Activated CD4-positive, alpha-beta T cell treated with anti-CD3 and anti-CD28 coated beads, Interleukin-2, amount 50 U/mL, for 1 hour (primary cell): Measurements from ENCODE around the gene COL8A2.

Experiments used
- DNase-seq: peaks from one replicate; pipeline ENCODE4 v3.0.0-alpha.2; 2020

The COL8A2 gene

DNA sequence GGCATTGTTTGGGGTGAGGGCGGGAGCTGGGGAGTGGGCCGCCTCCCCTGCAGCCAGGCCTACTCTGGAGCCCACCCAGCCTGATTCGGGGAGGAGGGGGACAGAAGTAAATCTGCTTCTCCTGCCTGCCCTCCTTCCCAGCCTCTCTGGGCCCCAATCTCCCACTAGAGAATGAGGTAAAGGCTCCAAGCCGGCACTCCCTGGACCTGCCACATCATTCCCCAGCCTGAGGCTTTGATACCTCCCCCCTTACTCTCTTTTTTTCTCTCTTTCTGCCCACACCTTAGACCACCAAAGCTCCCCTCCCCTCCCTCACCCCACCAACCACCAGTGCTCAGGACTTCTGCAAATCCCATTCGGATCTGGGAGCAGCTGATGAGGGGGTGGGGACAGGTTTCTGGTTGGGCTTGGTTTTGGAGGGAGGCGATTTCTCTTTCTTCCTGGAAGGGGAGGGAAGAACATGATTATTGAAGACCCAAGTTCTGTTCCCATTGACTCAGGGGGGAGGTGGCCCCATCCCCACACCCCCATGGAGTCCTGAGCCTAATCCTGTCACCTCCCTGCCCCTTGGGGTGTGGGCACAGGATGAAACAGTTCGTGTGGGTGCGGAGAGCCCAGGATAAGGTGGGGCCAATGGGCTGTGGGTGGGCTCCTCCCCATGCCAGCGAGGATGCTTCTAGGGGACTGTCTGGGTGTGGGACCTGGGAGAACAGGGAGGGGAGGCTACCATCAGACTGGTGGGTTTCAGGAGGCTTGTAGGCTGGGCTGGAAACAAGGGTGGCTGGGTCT, 32.3 kb upstream of the COL8A2 start:
- no peak for DNase-seq

DNA sequence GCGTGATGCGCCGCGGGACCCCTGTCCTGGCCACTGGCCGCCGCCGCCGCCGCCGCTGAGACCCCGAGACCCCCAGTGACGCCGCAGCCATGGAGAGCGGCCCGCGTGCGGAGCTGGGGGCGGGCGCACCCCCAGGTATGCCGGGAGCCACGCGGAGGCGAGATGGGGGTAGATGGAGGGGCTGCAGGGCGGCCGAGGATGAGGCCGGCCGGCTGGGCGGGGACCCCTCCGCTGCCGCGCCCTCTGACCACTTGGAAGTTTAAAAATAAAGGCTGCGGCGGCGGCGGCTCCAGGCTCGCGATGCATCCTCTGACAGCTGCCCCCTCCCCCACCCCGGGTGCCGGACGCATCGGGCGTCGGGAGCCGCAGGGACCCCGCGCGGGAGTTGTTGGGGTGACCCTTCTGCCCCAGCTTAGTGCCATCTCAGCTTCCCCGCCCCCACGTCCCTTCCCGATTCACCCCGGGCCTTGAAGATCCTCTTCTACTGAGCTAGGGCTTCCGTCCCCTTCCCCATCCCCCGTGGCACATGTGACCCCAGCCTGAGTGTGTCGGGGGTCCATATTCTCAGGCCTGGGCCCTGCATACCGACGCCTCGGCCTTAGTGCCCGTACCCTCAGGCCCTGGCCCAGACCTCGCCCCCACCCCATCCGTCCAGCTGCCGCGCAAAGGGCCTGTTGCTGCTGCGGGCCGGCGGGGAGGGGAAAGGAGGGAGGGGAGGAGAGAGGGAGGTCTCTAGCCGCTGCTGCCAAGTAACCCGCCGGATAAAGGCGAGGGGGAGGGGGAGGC, 31.5 kb upstream of the COL8A2 start:
- DNase-seq: peak; percentile 53

DNA sequence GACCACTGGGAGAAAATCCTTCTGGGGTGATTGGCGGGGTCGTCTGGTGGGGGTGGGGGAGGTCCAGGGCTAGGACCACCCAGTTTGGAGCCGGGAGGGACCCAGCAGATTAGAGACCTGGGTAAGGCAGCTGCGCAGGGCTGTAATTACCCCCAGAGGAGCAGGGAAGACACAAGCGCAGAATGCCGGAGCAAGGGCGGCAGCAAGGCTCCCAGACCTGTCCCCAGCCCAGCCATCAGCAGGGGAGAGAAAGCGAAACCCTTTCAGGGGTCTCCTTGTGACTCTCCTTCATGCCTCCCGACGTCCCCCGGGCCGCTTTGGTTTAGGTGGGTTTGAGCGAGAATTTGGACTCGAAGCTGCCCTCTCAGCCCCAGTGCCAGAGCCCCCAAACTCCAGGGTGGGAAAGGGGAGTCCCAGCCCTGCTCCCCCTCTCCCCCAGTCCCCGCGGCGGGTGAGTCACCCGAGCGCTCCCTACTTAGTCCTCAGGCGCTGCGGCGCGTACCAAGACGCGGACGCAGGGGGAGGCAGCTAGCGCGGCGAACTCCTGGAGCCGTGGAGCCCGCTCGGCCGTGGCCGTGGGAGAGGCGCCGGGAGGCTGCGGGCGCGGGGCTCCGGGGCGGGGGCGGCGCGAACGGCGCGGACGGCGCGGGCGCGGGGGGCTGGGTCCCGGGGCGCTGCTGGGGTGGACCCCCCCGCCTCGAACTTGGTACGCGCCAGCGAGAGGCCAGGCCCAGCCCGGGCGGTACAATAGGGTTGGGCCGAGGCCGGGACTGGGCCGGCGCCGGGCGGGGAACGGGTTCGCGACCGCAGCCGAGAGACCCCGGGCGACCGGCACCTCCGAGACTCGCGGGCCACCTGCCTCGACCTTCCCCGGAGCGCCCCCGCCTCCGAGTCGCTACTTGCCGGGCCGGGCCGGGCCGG, 30.6 kb upstream of the COL8A2 start, which contains the start of gene MAP7D1:
Gene MAP7D1, plus strand, starts transcription at position 753 of the 921 bp plus-strand sequence. CDS start 258 bp downstream, outside the sequence.
- peak; percentile 84 for DNase-seq

DNA sequence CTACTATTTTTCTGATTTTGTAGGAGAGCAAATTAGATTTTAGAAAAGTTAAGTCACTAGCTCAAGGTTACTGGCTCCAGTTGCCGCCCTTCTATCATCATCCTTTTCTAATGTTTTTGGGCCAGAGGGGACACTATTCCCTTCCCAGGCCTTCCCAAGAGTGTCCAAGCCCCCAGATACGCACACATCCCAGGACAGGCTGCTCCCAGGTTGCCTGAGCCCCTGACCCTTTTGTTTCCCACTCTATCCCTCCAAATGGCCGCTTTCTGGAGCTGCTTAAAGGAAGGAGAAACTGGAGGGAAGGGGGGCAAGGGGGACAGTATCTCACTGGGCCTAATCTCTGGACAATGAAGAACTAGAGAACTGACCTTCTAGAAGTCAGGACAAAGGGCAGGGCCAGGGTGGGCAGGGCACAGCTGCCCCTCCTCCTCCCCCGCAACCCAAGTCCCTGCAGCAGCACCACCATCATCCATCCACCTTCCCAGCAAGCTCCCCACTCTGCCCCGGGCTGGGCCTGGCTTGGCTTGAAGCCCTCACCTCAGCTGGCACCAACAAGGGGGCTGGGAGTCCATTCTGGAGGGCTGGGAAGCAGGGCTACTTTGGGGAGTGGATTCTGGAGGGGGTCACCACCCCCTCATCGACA, 29.9 kb upstream of the COL8A2 start:
- DNase-seq: no peak

DNA sequence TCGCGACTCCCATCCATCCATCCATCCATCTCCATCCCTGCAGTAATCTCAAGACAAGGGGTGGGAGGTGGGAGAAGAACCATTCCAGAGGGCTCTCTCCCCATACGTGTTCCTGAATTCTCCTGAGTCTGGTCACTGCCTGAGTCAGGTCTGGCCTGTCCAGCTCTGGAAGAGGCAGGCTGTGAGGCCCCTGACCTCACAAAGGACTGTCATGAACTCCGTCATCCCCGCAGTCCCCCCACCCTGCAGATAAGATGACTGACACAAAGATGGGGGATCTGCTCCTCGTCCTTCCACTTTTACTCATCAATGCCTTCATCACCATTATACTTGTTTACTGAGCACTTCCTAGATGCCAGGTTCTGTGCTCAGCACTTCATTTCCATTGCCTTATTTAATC, 29.3 kb upstream of the COL8A2 start:
- DNase-seq: no peak

DNA sequence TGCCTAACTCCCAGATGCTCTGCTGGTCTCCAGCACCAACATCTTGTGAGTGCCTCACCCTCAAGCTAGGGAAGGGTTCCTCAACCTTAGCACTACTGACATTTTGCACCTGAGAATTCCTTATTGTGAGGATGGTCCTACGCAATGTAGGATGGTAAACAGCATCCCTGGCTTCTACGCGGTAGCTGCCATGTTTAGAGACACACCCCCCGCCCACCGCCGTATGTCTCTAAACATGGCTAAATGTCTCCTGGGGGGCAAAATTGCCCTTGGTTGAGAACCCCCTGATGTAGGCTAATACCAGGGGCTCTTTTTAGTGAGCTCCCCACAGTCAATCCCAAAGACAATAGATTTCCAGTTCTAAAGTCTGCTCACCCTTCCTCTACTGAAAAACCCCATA, 28.5 kb upstream of the COL8A2 start:
- no peak for DNase-seq

DNA sequence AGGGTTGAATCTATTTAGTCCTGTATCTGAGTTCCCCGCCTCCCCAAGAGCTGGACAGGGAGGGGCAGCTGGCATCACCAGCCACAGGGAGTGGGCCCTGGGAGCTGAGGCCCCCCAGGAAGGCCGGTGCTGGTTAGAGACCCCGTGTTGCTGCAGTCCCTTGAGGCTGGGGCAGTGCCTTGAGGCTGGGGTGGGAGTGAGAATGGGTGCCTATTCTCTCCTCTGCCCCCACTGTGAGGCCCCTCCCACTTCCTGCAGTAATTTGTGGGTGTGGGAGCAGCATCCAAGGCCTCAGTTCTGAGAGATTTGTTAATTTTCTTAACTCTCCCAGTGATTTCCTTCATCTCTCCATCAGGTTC, 26.8 kb upstream of the COL8A2 start:
- peak; percentile 46 for DNase-seq

DNA sequence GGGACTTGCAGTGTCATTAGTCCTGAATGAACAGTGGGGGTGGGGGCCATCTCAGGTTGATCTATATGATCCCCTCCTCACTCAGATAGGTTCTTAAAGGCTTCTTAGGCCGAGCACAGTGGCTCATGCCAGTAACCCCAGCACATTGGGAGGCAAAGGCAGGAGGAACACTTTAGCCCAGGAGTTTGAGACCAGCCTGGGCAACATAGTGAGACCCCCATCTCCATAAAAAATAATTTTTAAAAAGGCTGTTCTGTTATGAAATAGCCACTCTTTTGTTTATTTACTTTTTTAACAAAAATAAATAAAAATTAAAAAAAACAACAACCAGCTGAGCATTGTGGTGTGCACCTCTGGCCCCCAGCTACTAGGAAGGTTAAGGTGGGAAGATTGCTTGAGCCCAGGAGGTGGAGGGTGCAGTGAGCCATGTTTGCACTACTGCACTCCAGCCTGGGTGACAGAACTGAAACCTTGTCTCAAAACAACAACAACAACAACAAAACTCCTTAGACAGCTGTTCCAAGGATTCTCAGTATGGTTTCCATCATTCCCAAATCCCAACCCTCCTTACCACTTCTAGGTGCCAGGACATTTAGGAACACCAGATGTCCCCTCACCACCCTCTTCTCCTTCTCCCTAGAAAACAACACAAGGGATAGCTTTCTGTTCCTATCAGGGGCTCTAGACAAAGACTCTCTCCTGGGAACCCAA, 26.3 kb upstream of the COL8A2 start:
- no peak for DNase-seq

DNA sequence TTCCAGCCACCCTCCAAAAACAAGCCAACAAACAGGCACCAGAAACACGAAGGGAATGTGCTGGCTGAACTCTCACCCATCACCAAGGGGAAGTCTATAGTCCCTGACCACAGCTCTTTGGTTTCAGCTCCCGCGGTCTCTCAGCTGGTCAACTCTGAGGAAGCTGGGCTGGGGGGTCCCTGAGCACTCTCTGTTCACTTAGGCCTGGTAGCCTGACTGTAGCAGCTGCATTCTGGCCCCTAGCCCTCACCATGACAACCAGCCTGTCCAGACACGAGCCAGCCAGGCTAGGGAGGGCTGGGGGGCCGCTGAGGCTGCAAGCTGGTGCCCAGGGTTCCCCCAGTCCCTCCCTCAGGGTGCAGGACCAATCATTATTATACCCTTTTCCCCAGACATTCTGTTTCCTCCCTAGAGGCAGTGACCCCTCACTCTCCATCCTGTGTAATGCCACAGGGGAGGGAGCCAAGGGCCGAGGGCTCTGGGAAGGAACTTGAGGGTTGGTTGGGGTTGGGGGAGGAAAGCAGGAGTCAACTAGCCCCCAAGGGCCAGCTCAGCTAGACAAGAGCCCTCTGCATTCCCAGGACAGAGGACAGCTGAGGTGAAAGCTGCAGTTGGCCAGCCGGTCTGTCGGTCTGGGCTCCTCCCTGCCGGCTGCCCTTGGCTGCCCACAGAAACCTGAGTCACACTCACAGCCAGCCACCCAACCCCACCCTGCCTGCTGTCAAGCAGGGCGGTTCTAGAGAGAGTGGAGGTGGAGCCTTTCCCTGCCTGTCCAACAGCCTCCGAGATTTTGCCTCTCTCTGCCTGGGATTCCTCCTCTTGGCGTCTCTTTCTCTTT, 25.5 kb upstream of the COL8A2 start:
- DNase-seq: peak; percentile 66

DNA sequence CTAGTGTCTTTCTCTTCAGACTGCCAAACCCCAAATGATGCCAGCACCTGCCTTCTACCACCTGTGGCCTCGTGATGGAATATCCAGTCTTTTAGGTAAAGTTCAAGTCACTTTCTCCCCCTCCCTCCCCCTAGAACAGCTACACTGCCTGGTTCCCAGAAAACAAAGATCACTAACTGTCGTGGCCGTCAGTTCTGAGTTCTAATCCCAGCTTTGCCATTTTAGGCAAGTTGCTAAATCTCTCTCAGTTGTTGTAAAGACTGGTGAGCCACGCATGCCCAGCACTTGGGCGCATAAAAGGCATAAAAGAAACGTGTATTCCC, 24.9 kb upstream of the COL8A2 start:
- no peak for DNase-seq

DNA sequence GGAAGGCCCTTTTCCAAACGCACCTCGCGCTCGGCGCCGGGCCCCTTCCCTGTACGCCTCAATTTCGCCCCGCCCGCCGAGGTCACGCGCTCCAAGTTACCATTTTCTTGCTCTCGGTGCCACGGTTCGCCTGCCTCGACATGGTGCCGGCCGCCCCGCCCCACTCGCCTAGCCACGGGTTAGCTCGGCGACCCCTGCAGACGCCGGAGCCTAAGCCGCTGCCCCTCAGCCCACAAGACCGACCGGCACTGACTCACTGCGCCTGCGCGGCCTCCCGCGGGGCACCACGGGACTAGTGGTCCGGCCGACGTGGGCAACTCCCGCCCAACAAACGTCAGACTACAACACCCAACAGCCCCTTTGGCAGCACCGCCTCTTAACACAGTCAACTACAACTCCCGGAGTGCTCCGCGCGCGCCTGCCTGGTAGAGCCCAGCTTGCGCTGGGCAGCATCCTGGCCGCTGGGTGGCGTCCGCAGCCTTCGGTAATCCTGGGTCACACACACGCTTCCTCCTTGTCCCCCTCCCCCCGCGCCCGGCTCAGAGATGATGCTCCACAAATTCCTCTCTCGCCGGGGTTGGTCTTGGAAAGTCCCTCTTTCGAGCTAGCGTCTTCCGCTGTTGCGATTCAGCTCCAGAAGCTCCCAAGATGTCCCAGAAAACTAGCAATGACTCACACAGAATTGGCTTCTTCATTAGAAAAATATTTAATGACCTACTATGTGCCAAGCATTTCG, 24.4 kb upstream of the COL8A2 start, which contains the start of gene TRAPPC3:
Gene TRAPPC3, minus strand, starts transcription at position 250 of the 736 bp plus-strand sequence. Its CDS starts 108 bp downstream, at position 142.
- peak; percentile 100 for DNase-seq

DNA sequence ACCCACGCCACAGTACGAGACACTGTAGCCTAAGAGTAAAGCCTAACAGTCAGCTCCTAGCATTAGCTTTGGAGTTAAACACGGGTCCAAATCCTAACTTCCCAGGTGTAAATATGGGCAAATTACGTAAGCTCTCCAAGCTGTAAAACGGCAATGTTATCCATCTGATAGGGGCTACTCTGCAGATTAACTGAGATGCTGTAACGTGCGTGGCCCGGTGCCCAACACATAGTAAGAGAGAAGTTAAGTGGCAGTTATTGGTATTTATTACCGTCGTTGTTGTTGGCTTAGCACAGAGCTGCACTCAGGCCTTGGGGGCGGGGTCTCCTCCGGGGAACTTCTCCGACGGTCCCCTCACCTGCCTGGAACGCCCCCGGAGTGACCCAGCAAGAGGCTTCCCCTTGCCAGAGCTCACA, 23.8 kb upstream of the COL8A2 start:
- no peak for DNase-seq

DNA sequence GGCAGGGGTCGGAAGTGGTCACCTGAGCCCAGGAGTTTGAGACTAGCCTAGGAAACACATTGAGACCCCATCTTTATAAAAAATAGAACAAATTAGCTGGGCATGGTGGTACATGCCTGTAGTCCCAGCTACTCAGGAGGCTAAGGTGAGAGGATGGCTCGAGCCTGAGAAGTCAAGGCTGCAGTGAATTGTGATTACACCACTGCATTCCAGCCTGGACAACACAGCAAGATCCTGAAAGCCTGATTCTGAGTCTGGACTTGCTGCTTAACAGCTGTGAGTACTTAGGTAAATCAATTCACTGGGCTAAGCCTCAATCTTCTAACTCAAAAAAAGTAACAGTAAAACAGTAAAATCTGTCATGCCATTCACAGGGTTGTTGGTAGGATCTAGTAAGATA, 19.4 kb upstream of the COL8A2 start:
- no peak for DNase-seq

DNA sequence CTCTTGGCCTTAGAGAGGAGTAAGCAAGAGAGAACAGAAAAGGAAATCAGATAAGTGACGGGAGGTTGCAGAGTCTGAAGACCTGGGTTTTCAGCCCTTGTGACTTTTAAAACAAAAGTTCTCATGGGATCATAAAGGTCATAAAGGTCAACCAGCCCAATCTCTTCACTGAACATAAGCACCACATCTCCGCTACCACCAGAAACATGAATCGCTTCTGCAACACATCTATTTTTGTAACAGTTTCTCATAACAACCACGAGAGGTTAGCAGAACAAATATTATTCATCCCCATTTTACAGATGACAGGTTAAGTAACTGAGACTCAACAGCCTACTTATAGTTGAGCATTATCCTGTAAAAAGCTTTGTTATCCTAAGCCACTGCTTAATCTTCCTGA, 18.4 kb upstream of the COL8A2 start:
- DNase-seq: no peak

DNA sequence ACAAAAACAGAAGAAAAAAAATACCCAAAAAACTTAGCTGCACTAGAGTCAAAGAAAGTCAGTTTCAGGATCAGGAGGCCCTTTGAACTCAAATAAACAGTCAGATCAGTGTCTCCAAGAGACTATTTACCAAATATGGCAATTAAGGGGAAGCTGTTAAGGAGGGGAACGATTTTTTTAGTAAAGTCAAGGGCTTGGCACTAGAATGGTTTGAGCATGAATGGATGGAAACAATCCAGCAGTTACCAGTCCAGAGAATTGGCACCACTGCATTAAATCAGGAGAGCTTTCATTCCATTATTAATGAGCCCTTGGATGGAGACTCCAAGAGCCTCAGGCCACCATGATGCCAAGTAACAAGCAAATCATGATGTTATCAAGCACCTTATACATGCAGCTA, 17.1 kb upstream of the COL8A2 start:
- DNase-seq: no peak

DNA sequence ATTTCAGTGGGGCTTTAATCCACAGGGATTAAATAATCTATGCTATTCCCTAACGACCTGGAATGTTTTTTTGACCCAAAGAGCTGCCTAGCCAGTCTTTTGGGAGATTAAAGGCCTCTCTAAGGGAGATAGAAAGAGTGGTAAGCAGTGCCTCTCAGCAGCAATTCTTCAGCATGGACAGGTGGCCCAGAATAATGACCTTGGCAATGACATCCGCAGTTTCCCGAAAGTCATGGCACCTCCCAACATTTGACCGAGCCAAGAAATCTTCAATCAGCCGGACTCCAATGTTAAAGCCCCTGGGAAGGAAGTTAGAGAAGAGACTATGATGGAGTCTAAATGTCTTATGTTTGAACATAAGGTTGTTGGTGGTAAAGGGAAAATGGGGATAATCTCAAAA, 14.5 kb upstream of the COL8A2 start:
- DNase-seq: no peak

DNA sequence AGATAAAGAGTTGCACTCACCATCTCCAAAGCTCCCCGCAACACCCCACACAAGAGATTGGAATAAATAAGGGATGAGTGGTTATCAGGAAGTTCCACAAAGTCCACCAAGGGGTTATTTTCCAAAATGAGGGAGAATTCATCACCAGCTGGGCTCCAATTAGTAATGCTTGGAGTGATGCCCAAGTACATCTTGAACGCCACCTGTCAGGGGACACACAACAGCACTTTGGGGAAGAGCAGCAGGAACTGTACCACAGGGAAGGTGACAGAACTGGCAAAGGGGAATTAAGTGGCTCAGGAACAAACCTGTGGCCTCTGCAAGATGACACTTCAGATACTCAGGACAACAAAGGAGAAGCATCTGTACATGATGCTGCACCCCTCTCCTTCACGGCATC, 12.8 kb upstream of the COL8A2 start:
- DNase-seq: no peak

DNA sequence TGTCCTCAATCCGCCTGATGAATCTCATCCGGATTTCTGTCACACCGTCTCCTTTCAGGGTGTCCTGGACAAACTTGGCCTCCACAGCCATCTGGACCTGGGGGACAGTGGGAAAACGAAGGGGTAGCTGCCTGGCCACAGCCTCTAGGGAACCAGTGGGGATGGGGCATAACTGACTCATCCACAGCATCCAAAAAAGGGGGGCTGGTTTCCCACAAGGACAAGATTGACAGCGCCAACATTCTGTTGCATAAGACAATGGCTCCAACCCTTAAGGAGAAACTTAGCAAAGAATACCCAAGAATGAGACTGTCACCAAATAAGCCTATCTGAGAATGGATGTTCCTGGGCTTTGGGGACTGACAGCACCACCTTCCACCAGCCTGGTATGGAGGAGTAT, 12.2 kb upstream of the COL8A2 start:
- DNase-seq: no peak

DNA sequence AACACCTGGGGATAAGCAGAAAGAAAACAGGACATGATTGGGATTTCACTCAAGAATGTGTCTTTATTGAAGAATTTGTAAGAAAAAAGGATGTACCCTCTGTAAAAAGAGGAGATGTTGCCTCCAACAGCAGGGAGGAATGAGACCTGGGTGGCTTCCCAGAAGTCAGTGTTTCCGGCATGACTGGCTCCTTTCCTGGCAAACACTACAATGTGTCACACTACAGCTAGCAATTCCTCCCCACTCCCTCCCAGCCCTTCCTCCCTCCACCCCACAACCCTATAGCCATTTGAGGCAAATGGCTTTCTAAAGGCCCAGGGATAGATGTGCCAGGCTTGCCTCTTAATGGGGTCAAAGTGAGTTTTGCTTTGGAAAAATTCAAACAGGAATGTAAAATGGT, 11.5 kb upstream of the COL8A2 start:
- DNase-seq: no peak

DNA sequence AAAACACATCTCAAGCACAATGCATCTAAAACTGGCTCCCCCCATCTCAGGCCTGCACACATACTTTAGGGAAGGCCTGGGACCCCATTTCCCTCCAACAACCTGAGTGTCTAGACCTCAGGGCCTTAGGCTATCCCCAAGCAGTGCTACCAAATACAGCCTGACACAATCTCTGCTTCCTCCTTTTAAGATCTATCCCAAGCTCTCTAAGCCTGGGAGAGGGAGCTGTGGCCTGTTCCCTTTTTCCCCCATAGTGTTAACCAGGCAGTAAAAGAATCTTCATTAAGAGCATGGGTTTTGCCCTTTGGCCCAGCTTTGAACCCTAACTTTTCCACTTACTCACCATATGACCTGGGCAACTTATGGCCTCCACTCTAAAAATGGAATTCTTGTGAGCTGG, 10.8 kb upstream of the COL8A2 start:
- no peak for DNase-seq

DNA sequence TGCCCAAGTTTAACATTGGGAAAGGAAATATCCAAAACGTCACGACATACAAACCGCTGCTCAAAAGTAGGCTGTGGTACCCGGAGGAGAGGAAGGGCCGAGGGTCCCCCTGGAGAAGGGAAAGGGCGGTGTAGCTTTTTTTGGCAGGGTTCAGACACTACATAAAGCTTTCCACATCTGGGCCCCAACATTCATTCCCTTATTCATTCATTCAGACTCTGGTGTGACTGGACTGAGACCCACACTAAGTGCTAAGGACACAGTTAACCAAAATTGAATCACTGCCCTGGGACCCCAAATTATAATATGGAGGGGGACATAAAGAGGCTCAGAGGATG, 10.3 kb upstream of the COL8A2 start:
- DNase-seq: no peak
